NCI-H1436 (cell line): Measurements from ENCODE around the gene NBPF3.

Experiments
- DNase-seq: peaks from one replicate; lab custom pipeline; 2025; lab: John Stamatoyannopoulos, UW

NBPF3 gene

DNA sequence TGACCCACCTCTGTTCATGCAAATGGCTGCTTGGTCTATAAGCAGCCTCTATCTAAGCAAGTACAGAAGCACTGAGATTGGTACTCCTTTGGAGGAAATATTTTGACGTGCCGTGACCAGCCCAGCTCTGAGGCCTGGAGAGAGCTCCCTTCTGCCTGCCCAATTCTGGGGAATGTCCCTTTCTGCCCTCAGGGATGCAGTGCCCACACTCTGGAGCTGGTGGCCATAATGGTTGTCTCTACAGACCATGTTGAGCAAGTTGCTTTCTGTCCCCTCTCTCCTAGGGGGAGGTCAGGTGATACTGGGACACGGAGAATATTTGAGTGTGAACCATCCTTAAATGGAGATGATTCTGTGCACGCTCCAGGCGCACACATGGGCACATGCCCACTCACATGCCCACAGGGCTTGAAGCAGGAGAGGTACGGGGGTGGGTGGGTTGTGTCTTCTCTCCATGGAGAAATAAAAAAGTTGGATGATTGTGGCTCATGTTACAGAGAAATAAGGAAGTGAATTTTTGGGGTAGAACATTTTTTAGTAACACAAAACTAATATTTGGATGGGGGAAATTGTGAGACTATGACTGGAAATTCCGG lies 55.4 kb downstream of the NBPF3 start:
- no peak for DNase-seq

- DNase-seq: no peak
Measured at GRCh38 chr1:21496063-21496462, 56.1 kb downstream of the NBPF3 start.

GRCh38 chr1:21496886-21497285 lies 56.9 kb downstream of the NBPF3 start:
- DNase-seq: no peak

DNA sequence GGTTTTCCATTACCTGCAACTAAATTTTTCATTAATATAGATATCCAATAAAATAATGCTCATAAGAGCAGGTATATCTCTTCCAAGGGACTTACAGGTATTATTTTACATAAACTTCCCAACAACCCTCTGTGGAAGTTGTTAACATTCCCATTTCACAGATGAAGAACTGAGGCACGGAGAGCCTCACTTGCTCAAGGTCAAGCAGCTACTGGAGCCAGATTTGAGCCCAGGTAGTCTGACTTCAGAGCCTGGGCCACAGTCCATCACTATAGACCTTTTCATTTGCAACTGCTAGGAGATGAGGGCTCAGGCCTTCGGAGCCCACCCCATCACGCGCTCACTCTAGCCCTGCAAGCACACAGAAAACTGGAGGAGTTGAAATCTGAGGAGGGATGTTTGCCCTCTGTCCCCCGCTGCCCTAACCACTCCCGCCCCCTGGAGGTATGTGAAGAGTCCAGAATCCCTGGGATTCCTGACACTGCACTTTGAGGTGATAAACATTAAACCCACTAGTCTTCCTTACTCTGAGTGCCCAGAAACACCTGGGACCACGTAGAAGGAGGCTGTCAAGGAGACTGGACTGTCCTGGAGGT lies 57.6 kb downstream of the NBPF3 start:
- DNase-seq: no peak

DNA sequence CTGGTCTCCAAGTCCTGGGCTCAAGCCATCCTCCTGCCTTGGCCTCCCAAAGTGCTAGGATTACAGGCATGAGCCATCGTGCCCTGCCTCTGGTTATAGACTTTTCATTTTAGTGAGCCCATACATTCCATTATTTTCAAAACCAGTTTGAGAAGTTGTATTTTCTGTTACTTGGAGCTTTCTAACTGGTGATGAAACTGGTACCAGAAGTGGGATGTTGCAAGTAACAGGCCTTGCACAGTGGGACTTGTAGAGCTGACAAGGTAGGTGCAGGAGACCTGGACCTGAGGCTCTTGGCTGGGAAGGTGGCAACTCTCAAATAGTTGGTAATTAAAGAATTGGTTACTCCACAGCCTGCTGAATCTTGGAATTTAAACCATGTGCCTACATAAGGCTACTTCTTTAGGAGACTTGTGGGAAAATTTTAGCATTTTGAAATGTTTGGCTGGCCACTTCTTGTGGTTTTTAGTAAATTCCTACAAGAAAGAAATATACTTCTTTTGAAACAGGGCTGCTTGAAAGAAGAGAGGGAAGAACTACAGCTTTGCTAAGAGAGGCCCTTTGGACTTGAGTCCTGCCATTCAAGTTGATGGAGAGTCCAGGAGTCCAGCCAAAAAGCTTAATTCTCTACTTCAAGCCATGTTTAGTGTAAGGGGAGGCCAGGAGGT lies 59.5 kb downstream of the NBPF3 start:
- DNase-seq: no peak

DNA sequence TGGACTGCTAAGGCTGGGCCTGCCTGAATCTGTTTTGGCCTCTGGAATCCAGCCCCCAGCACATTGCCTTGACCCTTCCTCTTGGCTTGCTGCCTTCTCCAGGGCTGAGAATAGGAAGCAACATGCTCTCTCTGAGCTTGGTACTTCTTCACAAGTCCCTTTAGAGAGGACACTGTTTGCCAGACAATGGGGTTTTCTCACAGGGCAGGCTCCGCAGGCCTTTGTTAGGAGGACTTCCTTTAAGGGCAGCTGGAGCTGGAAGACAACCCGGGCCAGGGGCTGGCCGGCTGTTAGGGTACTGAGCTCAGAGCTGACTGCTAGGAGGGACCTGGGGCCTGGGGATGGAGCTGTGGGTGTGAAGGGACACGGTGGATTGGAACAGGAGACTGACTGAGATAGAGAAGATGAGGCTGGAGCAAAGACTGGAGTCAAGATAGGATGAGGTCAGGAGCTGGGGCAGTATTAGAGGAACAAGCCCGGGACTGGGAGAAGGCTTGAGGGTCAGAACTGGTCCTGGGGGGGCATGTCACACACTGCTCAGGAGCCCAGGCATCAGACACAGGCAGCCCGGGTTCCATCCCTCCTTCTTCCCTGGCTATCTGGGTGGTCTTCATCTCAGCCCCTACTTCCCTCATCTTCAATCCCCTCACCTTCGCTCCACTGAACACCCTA lies 63.9 kb downstream of the NBPF3 start:
- no peak for DNase-seq

GRCh38 chr1:21506804-21507203 lies 66.9 kb downstream of the NBPF3 start:
- no peak for DNase-seq

- DNase-seq: no peak
Measured at GRCh38 chr1:21507511-21508270, 67.8 kb downstream of the NBPF3 start.

- DNase-seq: peak; percentile 33
Measured at GRCh38 chr1:21508580-21509350, 68.8 kb downstream of the NBPF3 start.

- DNase-seq: no peak
Measured at GRCh38 chr1:21509351-21510112, 69.6 kb downstream of the NBPF3 start, which contains the start of gene ALPL. TSS of gene ALPL (plus strand) at chr1:21509423. CDS start at chr1:21554082, 44,659 bp downstream.

DNA sequence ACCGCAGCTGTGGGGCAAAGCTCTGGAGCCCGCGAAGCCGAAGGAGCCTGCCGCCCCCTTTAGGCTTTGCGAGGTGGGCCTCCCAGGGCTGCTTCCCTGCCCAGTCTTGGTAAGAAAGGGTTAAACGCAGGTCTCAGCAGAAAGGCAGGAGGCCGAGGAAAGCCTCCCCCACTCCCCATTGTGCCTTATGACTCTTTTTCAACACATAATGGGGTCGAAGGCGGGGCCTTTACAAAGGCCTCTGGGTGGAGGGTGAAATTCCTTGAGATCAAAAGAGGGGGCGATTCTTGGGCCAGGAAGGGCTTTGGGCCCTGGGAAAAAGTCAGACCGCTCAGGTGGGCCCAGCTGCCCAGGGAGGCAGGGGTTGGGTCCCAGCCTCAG lies 70.2 kb downstream of the NBPF3 start:
- no peak for DNase-seq

DNA sequence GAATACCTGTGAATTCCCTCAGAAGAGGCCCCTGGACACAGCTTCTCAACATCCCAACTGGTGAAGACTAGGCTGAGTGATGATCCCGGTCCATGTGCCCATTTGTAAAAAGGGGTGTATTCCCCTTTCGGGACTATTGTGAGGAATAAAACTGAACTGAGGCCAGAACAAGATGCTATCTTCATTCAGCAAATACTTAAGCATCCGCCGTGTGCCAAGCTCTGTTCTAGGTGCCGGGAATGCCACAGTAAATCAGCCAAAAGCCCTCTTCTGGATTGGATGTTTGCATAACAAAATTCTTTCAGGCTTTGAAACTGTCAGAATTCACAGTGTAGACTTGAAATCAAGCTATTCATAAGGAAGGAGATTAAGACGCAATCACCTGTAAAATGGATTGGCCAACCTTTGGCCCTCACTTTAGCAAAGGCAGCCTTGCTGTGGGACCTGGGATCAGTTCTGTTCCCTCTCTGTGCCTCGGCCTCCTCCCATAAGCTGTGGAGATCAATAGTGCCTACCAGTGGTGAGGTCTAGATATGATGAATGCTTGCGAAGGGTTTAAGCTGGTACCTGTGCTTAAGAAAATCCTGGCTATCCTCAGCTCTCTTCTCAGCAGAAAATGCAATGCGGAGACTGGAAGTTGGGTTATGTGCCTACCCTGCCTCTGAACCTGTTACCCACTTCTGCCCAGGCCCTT lies 71.1 kb downstream of the NBPF3 start:
- DNase-seq: no peak

DNA sequence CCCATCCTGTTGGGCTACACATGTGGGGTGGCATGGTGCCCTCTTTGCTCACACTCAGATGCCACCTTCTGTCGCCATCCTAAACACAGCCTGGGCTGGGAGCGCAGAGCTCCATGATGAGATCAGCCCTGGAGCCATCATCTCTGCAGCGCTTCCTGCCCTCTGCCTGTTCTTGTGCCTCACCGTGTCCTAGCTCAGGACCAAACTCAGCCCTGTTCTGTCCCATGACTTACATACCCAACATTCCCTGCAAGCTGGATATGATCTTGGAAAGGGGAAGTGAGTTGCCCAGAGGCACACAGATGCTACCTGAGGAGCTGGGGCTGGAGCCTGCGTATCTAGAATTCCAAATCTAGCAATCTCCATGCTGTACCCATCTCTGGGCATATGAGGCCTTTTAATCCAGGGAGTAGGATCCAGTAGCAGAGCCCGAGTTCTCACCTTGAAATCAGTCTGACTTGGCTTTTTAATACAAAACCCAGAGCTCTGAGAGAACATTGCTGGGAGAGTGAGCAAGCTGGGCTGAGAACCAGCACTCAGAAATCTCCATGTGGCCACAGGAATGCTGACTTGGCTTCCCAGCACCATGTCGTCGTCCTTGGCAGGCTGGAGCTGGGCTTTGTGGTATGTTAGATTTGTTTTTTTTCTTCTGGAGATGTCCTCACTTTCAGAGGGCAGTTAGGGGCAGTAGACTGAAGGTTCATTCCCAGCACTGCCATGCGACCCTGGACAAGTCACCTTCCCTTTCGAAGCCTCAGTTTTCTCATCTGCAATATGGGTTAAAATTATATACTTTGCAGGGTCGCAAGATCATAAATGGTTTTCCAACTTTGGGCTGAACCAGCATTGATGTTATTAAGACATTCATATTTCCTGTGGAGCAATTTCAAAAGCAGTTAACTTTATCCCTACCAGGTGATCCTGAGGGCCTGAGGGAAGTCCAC lies 71.9 kb downstream of the NBPF3 start:
- no peak for DNase-seq

DNA sequence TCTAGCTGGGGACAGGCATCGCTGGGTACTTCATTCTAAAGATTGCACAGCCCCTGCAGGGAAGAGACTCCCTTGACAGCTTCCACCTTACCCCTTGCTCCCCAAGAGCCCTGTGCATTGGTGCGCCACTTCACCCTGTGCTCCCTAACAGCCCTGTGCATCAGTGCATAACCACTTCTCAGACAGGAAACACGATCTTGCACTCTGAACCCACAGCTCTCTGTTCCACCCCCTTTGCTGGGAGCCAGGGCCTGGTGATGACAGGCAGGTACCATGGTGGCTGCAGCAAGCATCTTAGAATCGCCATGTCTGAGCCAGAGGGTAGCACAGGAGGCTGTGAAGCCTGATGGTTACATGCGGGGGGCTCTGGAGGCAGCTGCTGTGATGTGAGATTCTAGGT lies 74.3 kb downstream of the NBPF3 start:
- no peak for DNase-seq

- DNase-seq: no peak
Measured at GRCh38 chr1:21517161-21517589, 77.2 kb downstream of the NBPF3 start.

DNA sequence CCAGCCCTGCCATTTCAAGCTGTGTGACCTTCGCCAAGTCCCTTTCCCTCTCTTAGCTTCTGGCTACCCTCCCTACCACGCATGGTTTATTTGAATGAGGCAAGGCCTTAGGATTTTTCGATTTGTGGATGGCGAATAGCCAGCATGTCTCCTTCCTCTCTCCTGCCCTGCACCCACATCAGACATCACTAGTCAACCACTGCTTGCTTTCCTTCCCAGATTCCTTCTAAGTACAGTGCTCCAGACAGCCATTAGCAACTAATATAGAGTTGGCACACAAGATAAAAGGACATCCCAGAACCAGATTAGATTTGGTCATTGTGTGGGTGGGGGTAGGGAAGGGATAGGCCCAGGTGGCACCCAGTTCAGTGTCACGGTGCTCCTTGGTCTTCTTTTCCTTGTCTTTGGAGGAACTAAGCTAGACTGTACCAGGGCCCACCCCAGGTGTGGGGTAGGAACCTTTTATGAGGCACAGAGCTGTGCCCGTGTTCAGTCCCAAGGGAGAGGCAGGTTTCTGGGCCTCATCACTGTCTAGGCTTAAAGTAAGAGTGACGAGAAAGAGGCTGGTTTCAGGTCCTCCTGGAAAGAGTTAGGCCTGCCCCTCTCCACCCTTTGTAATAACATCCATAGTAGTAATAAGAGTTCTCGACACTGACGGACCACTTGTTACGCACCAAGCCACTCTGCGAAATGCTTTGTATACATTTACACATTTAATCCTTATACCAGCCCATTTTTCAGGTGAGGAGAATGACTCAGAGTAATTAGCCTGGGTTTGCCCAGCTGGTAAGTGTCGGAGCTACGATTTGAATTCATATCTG lies 77.9 kb downstream of the NBPF3 start:
- DNase-seq: no peak

DNA sequence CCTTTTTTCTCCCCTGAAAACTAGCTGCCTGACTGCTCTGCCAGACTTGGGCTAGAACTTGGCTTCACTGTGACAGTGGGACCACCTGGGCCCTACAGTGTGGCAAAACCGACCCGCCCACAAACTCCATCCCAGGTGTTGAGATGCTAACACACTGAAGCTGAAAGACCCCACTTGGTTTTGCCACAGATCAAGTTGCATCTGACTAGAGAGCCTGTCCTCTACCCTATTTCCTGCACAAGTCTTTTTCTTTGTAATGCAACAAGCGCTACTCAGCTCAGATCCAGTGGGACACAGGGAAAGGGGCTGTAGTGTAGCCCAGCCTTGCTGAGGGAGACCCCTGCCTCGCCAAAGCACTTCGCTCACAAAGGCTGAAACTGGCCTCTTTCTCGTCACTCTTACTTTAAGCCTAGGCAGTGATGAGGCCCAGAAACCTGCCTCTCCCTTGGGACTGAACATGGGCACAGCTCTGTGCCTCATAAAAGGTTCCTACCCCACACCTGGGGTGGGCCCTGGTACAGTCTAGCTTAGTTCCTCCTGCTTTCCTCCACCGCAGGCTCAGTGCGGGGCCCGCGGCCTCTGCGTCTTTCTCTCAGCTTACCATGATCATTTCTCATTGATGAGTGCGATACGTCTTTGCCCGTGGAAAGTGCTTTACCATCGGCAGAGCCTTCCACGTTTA lies 79.0 kb downstream of the NBPF3 start:
- no peak for DNase-seq
